Thyroid gland (tissue), 4 donors: ENCODE measurements around the gene PLCH1. TPM values are rescaled to one million over a fixed set of nuclear protein-coding genes. Genes with fewer than 3 reads are reported as not detected.

Source experiments
- DNase-seq, 2 donors: peaks; one replicate each; pipeline ENCODE4 v3.0.0-alpha.2; 2019
- H3K27ac ChIP-seq, 3 donors: fragments of 200-600 bp; sonication (generic); 1 replicate in 2 of 3; 2 replicates in 1 of 3; pipeline ENCODE4 v1.5.1; 2016 to 2019; ENCODE audit warnings: mild to moderate bottlenecking in 1 of 3, moderate library complexity in 1 of 3
- H3K27me3 ChIP-seq: fragments of 200-600 bp; sonication (generic); one replicate; pipeline ENCODE4 v1.5.1; 2019
- H3K36me3 ChIP-seq, 2 donors: fragments of 200-600 bp; sonication (generic); one replicate each; pipeline ENCODE4 v1.5.1; 2016 to 2019
- H3K4me1 ChIP-seq, 2 donors: fragments of 200-600 bp; sonication (generic); one replicate each; pipeline ENCODE4 v1.5.1; 2017 to 2019
- H3K4me3 ChIP-seq, 3 donors: fragments of 200-600 bp; sonication (generic); replicated peaks in 1 of 3; 1 replicate in 2 of 3; 2 replicates in 1 of 3; pipeline ENCODE4 v1.5.1; 2016; ENCODE audit warnings: mild to moderate bottlenecking in 1 of 3
- H3K9me3 ChIP-seq: fragments of 200-600 bp; sonication (generic); one replicate; pipeline ENCODE4 v1.5.1; 2017
- POLR2A ChIP-seq, 2 donors: fragments of 450-650 bp; IDR thresholded peaks; one replicate each; pipeline ENCODE4 v1.6.1; 2017; ENCODE audit warnings: antibody characterized with exemption in 2 of 2, mild to moderate bottlenecking in 2 of 2, moderate library complexity in 1 of 2
- WGBS, 2 donors: methylation state at CpG; one replicate each; pipeline ENCODE4 v1.1.5; 2017; 5-methylcytosine and 5-hydroxymethylcytosine counted together
- intact Hi-C: fragments of 100-400 bp; cut with DNase I; formaldehyde crosslinking; loops from one replicate; pipeline ENCODE4 v1.15.1; 2023
- total RNA-seq, 4 donors: library from RNA; depleted of rRNA; stranded (reverse); fragments of >200 nt; gene quantifications; one replicate each; pipeline ENCODE4 v1.2.3, GENCODE V29; 2016
- TF ChIP-seq, protein P1 (sequence below), 6 experiments: fragments of 200-600 bp in 3 of 6; fragments of 450-650 bp in 3 of 6; sonication (generic) in 3 of 6; IDR thresholded peaks; one replicate each; pipeline ENCODE4 v1.5.1; 2016 to 2019; ENCODE audit warnings: antibody characterized with exemption in 6 of 6, mild to moderate bottlenecking in 2 of 6, inconsistent platforms in 1 of 6, moderate library complexity in 1 of 6

Gene PLCH1
- total RNA-seq, 4 donors from 2014 or later: 4.3 to 20.6 (median 14.1) TPM

DNA sequence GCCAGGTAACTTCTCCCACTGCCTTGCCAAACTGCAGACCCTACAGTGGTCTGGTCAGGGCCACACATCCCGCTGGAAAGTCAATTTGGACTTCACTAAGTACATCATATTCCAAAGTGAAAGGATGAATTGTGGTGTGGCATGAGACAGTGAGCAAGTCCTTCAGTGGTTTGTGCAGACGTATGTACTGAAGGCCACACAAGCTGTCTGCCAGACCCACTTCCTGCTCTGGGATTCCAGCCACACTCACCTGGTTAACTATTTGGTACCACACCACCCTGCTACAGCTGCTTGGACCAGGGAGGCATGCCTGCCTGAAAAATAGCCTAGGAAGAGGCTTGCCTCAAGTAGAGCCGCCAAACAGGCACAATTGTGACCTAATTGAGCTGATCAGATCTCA lies 357.3 kb downstream of the PLCH1 start:
- no peak for TF ChIP-seq POLR2A (IDR thresholded peaks at IDR 0.05)
- TF ChIP-seq, protein P1, sequence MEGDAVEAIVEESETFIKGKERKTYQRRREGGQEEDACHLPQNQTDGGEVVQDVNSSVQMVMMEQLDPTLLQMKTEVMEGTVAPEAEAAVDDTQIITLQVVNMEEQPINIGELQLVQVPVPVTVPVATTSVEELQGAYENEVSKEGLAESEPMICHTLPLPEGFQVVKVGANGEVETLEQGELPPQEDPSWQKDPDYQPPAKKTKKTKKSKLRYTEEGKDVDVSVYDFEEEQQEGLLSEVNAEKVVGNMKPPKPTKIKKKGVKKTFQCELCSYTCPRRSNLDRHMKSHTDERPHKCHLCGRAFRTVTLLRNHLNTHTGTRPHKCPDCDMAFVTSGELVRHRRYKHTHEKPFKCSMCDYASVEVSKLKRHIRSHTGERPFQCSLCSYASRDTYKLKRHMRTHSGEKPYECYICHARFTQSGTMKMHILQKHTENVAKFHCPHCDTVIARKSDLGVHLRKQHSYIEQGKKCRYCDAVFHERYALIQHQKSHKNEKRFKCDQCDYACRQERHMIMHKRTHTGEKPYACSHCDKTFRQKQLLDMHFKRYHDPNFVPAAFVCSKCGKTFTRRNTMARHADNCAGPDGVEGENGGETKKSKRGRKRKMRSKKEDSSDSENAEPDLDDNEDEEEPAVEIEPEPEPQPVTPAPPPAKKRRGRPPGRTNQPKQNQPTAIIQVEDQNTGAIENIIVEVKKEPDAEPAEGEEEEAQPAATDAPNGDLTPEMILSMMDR (IDR thresholded peaks at IDR 0.05): no peak
- Histone ChIP-seq H3K27me3 (no peaks in the 10 kb centered on the region), H3K4me1 (no peaks in the 10 kb centered on the region), H3K27ac (no peak overlapping the region), H3K36me3 (no peaks in the 10 kb centered on the region), H3K4me3 (no peak overlapping the region), H3K9me3 (no peaks in the 10 kb centered on the region)
- 81 to 90% methylated on average over 1 to 3 of the region's 3 CpGs for WGBS, 2 donors
- intact Hi-C loops: no loop called here
- no peak for DNase-seq

DNA sequence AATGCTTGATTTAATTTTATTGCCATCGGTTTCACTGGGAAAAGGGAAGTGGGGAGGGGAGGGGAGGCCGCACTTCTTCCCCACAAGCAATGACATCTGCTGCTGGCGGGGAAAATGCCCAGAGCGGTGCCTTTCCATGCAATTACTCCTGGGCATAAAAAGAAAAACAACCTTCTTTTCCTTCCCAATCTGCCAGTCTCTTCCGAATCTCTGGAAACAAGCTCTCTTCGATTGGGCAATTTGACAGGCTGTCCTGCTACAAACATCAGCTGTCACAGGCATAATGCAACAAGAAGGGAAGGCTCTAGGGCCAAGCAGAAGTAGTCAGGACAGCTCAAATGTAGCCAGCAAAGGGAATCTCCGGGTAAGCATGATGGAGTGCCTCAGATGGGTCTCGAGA lies 358.0 kb downstream of the PLCH1 start:
- 75 to 76% methylated on average over 8 of the region's 8 CpGs for WGBS, 2 donors
- H3K9me3 ChIP-seq: no peaks in the 10 kb centered on the region
- H3K36me3 ChIP-seq: no peaks in the 10 kb centered on the region
- TF ChIP-seq POLR2A (IDR thresholded peaks at IDR 0.05): no peak
- TF ChIP-seq, protein P1 (IDR thresholded peaks at IDR 0.05): no peak
- no peaks in the 10 kb centered on the region for H3K4me1 ChIP-seq
- intact Hi-C loops: no loop called here
- H3K27ac ChIP-seq: no peak overlapping the region
- no peak overlapping the region for H3K4me3 ChIP-seq
- no peak for DNase-seq
- no peaks in the 10 kb centered on the region for H3K27me3 ChIP-seq

DNA sequence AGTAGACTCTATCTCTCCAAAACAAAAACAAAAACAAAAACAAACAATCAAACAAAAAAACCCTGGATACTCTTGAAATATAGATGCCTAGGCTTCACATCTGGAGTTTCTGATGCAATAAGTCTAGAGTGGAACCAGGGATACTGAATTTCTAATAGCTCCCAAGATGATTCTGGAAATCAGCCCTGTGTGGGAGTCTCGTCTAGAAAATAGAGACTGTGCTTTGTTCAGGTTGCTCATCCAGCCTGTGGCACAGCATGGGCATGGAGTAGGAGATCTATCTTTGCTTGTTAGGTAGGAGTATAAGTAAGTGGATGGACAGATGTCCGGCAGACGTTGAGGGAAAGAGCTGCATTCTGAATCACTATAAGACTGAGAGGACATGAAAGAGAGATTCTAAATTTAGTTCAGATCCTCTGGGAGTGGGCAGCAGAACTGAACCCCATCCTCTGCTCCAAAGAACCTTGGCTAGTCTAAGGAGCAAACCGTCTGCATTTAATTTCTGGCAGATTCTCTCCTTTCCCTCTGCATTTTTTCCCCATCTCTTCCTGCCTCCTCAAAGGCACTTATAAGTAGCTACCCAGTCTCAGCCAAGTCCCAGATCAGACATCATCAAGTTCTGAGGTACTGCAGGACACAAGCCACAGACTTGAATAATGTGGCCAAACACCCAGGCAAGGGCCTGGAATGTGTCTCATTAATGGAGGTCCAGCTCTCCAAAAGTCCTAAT lies 358.8 kb downstream of the PLCH1 start:
- Histone ChIP-seq H3K36me3 (no peaks in the 10 kb centered on the region), H3K9me3 (no peaks in the 10 kb centered on the region), H3K27me3 (no peaks in the 10 kb centered on the region), H3K27ac (no peak overlapping the region), H3K4me3 (no peak overlapping the region), H3K4me1 (no peaks in the 10 kb centered on the region)
- DNase-seq: no peak
- intact Hi-C loops: no loop called here
- 71 to 80% methylated on average over 4 of the region's 4 CpGs for WGBS, 2 donors
- no peak for TF ChIP-seq POLR2A (IDR thresholded peaks at IDR 0.05)
- TF ChIP-seq, protein P1 (IDR thresholded peaks at IDR 0.05): no peak

GRCh38 chr3:155382396-155383042 lies 362.4 kb downstream of the PLCH1 start:
- Histone ChIP-seq H3K27me3 (no peaks in the 10 kb centered on the region), H3K4me3 (no peak overlapping the region), H3K36me3 (no peaks in the 10 kb centered on the region), H3K9me3 (no peaks in the 10 kb centered on the region), H3K4me1 (no peaks in the 10 kb centered on the region), H3K27ac (no peak overlapping the region)
- intact Hi-C loops: no loop called here
- WGBS, 2 donors: 35 to 39% methylated on average over 6 of the region's 6 CpGs
- DNase-seq: peak; percentile 72 to 78
- TF ChIP-seq, protein P1 (IDR thresholded peaks at IDR 0.05): peak; percentile 30 to 72 (median 60)
- TF ChIP-seq POLR2A (IDR thresholded peaks at IDR 0.05): no peak

DNA sequence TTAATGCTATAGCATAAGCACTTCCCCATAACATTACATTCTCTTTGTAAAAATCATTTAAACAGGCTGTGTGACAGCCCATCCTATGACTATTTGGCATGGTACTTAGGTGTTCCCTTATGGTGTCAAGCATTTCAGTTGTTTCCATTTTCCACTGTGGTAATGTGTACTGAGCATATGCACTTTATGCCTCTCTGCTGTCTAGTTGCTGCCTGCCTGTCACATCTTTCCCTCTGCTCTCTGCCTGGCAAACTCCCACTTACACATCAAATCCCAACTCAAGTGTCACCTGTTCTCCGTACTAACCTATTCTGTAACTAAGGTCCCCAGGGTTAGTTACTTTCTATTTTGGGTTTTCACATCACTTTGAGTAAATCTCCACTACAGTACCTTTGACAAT lies 367.0 kb downstream of the PLCH1 start:
- 93% methylated on average over 1 of the region's 1 CpG for WGBS, 2 donors
- Histone ChIP-seq H3K36me3 (no peaks in the 10 kb centered on the region), H3K9me3 (no peaks in the 10 kb centered on the region), H3K4me3 (no peak overlapping the region), H3K4me1 (peaks cover 5 to 6% of the 10 kb centered on the region in 2 donors), H3K27ac (no peak overlapping the region), H3K27me3 (no peaks in the 10 kb centered on the region)
- intact Hi-C loops: no loop called here
- TF ChIP-seq, protein P1 (IDR thresholded peaks at IDR 0.05): no peak
- no peak for TF ChIP-seq POLR2A (IDR thresholded peaks at IDR 0.05)
- DNase-seq: no peak
